ENCODE data around the gene LIAS.
A peak's percentile ranks its signal among the peaks of the same experiment; 100 is the strongest.
"Not testable (repeated sequence)": the region's sequence is repeated elsewhere in the genome, so short reads cannot be mapped to it uniquely, and the experiment has no call there.

Gene LIAS

DNA sequence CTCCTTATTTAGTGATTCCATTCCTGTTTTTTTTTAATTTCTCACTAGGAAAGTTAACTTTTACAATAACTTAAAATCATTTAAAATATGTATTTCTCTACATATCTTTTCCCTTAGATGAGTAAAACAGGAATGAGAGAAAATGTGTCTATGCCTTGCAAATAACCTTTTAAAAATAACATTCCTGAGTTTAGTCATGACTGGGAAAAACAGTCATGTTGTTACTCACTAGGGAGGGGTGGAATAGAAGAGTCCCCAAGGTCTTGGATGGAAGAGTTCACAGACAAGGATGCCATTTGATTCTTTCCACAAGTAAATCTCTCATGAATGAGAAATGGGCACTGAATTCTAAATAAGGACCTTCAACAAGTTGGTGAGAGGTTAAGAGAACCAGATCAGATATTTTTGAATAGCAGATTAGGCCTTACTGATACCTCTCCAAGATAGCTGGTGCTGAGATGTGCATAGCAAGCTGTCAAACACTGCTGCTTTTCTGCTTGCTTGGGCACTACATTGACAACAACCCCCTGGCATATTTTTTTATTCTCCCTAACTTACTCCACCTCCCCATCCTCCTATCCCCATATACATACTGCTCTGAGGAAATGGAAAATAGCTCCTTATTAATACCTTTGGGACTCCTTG, 43.3 kb downstream of the LIAS start:
- no peak for DNase-seq

DNA sequence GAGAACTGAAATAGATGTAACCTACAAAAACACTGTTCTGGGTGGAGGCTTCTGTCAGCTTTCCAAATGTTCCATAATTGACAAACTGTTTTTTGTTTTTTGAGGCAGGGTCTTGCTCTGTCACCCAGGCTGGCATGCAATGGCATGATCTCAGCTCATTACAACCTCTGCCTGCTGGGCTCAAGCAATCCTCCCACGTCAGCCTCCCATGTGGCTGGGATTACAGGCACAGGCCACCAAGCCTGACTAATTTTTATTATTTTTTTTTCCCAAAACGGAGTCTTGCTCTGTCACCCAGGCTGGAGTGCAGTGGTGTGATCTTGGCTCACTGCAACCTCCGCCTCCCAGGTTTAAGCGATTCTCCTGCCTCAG, 43.8 kb downstream of the LIAS start:
- not testable (repeated sequence) for DNase-seq

DNA sequence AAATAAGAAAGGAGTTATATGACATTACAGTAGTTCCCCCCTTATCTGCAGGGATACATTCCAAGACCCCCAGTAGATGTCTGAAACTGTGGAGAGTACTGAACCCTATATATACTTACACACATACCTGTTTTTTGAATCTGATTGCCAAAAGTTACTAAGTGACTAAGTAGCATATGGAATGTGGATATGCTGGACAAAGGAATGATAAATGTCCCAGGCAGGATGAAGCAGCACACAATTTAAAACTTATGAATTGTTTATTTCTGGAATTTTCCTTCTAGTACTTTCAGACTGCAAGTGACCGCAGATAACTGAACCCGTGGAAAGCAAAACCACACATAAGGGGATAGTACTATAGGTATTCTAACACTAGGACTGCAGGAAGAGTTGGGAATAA, 45.7 kb downstream of the LIAS start:
- DNase-seq = no peak

DNA sequence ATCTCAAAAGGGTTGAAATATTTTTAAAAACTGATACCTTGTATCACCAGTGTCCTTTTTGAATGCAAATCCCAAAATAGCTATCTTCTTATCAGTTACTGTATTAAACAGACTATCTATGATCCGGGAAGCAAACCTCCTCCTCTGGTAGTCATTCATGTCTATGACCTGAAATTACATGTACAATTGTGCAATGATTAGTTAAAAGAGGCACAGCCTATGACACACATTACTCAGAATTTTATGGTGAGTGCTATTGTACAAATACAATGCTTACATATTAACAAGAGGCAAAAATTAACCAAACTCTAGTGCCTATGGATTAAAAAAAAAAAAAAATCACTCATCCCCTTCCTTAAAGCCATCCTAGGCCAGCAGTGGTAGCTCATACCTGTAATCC, 46.7 kb downstream of the LIAS start:
- DNase-seq = no peak

- no peak for DNase-seq
These were observed 51.6 kb downstream of the LIAS start for GRCh38 chr4:39510348-39510929.

DNA sequence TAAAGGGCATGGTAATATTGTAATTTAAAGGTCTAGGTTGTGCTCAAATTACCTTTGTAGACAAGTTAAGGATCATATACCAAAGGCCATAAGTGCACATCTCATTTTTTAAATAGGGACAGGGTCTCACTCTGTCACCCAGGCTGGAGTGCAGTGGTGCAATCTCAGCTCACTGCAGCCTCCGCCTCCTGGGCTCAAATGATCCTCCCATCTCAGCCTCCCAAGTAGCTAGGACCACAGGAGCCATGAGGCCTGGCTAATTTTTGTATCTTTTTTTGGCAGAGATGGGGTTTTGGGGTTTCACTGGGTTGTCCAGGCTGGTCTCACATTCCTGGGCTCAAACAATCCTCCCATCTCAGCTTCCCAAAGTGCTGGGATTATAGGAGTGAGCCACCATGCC, 55.4 kb downstream of the LIAS start:
- DNase-seq = not testable (repeated sequence)

- DNase-seq = no peak
These were observed 56.1 kb downstream of the LIAS start for GRCh38 chr4:39514888-39515401.

- not testable (repeated sequence) for DNase-seq
These were observed 57.0 kb downstream of the LIAS start for GRCh38 chr4:39515669-39516401.

GRCh38 chr4:39516407-39516966, 57.6 kb downstream of the LIAS start:
- DNase-seq = no peak

DNA sequence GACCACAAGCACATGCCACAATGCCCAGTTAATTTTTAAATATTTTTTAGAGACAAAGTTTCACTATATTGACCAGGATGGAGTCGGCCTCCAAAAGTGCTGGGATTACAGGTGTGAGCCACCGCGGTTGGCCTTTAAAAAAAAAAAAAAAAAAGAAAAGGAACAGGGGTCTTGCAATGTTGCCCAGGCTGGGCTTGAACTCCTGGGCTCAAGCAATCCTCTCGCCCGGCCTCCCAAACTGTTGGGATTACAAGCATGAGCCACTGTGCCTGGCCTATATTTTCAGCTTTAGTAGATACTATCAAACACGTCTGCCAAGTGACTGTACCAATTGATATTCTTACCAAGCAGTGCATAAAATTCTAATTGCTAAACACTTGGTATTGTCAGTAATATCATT, 59.6 kb downstream of the LIAS start:
- no peak for DNase-seq

- DNase-seq = no peak
These were observed 62.5 kb downstream of the LIAS start for GRCh38 chr4:39521253-39521919.

DNA sequence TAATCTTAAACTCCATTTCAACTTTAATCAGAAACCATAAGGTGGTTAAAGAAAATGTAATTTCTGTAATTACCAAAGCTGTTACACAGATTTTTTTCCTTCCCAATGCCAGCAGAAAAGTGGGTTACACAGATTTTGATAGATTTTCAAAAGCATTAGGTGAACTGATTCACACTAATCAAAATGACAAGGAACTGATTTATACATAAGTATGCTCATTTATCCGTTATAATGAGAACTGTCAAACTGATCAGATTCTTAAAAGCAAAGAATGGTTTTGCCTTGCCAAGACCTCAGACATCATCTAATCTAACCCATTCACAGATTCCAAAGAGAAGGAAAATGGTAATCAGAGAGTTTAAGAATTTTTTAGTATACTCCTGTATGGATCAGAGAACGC, 63.2 kb downstream of the LIAS start:
- no peak for DNase-seq

DNA sequence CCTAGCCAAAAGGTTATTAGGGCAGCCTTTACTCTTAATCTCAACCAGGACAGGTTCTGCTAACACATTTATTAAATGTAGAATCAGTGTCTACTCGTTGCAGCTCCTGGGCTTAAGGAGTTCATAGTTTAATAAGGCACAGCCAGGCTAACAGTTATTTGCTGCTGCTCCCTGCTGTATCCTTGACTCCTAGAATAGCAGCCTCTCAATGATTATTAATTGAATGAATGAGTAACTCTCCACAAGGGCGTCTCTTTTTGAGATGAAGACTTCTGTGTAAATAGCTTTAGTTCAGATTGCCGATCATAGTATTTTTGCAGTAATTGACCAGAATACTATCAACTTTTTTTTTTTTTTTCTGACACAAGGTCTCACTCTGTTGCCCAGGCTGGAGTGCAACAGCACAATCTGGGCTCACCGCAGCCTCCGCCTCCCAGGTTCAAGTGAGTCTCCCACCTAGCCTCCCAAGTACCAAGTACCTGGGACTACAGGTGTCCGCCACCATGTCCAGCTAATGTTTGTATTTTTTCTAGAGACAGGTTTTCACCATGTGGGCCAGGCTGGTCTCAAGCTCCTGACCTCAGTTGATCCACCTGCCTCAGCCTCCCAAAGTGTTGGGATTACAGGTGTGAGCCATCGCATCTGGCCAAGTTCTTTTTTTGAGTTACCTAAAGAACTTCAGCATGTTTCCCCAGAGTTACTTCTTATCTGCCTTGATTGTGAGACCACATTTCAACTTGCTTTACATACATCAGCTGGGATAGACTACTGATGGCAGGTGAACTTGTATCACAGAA, 65.5 kb downstream of the LIAS start:
- DNase-seq = no peak

GRCh38 chr4:39525822-39526690, 67.2 kb downstream of the LIAS start:
- DNase-seq = no peak

DNA sequence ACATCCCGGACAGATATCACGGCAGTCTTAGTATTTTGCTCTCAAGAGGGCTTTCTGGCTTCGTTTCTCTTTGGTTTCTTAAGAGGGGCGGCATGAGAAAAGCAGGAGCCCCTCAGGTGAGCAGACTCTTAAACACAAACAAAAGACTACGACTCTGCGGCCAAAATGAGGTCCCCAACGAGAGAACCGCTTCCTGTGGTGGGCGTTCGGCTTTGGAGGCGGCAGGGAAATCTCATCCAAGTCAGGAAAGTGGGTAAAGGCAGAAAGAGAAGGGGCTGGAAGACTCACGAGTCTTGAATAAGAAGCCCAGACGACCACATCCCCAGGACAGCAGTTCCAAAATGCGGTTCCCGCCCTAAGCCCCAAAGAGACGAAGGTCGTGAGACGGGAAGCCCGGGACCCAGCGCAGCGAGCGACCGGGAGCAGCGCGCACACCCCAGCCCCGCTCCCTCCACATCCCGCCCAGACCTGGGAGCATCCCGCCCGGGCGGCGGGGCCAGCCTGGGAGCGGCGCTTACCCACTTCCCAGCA, 68.0 kb downstream of the LIAS start:
- DNase-seq = peak; percentile 70

DNA sequence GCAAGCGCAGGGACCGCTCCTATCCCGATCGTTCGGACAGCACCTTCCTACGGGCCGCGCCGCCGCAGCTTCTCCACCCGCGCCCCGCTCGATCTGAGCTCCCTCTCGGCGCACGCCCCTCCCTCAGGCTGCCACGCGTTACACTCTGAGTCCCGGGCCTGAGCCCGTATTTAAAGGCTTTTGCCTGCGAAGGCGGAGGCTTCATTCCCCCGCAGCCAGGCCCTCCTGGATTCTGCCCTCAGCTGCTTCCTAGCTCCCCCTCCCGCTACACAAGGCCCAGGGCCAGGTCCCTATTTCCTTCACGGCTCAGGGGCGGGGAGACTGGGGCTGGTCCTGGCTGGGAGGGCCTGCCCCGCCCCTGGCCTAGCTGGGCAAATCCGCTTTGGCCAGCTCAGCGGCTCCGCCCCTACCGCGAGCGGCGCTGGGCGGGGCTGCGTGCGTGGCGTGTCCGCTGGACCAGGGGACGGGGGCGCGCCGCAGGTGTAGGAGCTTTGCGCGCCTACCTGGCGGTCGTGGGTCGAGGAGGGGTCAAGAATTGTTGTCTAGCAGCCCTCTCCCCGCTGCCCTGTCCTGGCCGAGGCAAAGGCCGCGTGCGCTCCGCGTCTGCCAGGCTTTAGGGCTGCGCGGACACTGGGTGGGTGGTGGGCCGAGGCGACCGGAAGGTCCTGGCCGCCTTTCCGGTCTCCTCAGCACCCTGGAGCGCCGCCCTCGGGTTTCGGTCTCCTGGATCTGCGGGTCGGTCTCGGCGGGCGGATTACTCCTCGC, 68.6 kb downstream of the LIAS start, which contains the start of gene UGDH:
Gene UGDH, minus strand, starts transcription at position 144 of the 765 bp plus-strand sequence. CDS start 5,927 bp downstream, outside the sequence.
- peak; percentile 91 for DNase-seq

GRCh38 chr4:39528061-39528465, 69.2 kb downstream of the LIAS start:
- no peak for DNase-seq
